ENCODE measurements around the gene ASPSCR1. TPM values are rescaled to one million over a fixed set of nuclear protein-coding genes. Genes with fewer than 3 reads are reported as not detected.
"Not testable (repeated sequence)": the region's sequence is repeated elsewhere in the genome, so short reads cannot be mapped to it uniquely, and the experiment has no call there.

Gene ASPSCR1
- total RNA-seq, 2 donors from 2014 or later: 19.7 to 62.3 TPM

DNA sequence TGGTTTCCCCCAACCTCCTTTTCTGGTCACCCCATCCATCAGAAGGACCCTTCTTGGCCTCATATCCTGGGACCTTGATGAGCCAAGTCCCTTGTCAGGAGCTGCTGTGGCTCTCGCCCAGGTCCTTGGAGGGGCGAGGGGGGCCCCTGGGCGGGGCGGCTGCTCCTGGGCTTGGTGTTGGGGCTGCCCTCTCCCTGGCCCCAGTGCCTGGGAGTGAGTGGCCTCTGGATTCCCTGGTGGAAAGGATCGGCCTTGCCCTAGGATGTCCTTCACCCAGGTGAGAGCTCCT, 10.2 kb upstream of the ASPSCR1 start:
- Mint-ChIP-seq H3K27ac (no peak overlapping the region), H3K36me3 (no peaks in the 10 kb centered on the region), H3K9me3 (no peaks in the 10 kb centered on the region)
- ATAC-seq (no peak), DNase-seq (ENCODE audit: low spot score in 2 of 2) (no peak)

DNA sequence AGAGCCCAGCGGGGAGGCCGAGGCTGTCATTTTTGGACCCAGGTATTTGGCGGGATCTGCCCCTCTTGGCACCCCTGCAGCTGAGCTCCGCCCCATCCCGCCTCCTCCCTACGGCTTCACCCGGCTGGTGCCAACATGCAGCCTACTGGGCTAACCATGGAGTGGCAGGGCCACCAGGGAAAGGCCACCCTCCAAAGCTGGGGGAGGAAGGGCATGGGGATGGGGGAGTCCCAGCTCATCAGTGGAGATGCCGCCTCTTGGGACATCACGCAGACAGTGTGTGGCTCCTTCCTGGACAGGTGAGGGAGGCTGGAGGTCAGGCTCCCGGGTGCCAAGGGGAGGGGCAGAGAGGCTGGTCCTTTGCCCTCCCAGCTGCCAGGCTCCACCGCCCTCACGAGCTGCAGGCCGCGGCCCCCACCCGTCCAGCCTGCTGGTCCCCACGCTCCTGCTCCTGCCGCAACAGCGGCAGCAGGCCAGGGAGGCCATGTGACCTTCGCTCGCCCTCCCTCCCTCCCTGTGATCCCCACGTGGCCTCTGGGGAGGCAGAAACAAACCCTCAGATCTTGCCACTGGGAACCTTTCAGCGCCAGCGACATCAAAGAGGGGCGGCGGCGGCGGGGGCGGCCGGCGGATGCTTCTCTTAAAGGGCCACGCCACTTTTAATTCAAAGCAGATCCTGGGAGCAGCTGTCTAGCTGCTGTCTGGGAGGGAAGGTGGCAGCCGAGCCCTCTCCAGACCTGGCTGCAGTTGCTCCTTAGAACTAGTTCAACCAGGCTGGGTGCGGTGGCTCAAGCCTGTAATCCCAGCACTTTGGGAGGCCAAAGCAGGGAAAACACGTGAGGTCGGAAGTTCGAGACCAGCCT, 9.7 kb upstream of the ASPSCR1 start:
- ATAC-seq (peak; percentile 98 to 99), DNase-seq (ENCODE audit: low spot score in 2 of 2) (peak; percentile 86 to 88)
- no peaks in the 10 kb centered on the region for H3K36me3 Mint-ChIP-seq
- no peaks in the 10 kb centered on the region for H3K9me3 Mint-ChIP-seq
- peak overlapping the region; percentile 60 to 81 for H3K27ac Mint-ChIP-seq

DNA sequence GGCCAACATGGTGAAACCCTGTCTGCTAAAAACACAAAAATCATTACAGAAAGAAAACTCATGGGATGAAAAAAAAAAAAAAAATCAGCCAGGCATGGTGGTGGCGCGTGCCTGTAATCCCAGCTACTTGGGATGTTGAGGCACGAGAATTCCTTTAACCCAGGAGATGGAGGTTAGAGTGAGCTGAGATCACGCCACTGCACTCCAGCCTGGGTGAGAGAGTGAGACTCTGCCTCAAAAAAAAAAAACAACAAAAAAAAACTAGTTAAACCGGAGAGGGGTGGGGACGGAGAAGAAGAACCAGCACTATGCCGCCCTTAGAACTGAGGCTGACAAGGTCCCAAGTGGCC, 9.1 kb upstream of the ASPSCR1 start:
- ATAC-seq (no peak), DNase-seq (ENCODE audit: low spot score in 2 of 2) (no peak)
- peak overlapping the region; percentile 60 to 81 for H3K27ac Mint-ChIP-seq
- no peaks in the 10 kb centered on the region for H3K36me3 Mint-ChIP-seq
- H3K9me3 Mint-ChIP-seq: no peaks in the 10 kb centered on the region

DNA sequence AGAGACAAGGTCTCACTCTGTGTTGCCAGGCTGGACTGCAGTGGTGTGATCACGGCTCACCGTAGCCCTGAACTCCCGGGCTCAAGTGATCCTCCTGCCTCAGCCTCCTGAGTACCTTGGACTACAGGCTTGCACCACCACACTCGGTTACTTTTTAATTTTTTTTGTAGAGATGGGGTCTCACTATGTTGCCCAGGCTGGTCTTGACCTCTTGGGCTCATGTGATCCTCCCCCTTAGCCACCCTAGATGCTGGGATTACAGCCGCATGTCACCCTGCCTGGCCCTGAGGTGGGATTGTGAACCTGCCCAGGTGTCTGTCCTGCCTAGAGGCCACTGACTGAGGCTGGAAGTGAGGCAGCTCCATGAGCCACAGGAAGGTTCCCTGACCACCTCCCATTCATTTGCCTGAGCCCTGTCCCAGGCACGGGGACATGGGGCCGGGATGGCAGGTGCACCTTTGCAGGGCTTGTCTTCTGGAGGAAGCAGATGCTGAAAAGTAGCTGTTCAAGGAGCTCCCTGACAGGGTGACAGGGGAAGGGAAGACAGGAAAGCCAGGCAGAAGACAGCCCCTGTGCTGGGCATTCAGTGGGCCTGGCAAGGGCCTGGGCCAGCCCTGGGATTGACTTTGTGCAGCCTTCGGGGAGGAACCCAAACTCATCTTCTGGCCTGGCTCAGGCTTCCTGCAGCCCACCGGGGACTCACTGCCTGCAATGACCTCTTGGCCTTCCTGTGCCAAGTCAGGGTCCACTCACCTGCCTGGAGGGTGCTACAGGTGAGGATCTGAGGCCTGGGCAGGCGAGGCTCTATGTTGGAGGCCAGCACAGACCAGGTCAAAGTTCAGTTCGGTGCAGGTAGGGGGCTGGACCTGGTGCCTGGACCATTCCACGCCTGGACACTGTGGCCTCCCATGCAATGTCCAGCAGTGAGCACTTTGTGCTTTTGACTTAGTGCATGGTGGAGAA, 8.3 kb upstream of the ASPSCR1 start:
- no peak for ATAC-seq
- Mint-ChIP-seq H3K27ac (no peak overlapping the region), H3K36me3 (no peaks in the 10 kb centered on the region), H3K9me3 (peaks cover 0 to 1% of the 10 kb centered on the region in 2 donors)
- DNase-seq (ENCODE audit: low spot score in 2 of 2): no peak

DNA sequence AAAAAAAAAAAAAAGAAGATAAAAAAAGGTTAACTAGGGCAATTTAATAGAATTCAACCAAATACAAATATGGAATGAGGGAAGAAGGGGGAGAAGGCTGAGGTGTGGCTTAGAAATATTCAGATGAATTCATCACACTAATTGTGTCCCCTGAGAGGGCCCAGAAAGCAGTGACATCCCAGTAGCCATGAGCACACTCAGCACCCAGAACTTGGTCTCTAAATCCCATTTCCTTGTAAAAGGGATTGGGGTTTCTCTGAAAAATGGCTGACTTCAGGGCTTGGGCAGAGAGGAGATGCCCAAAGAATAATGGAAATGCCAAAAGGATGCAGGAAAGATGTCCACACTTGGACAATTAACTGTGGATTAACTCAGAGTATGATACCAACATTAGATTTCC, 4.0 kb upstream of the ASPSCR1 start:
- no peak for DNase-seq (ENCODE audit: low spot score in 2 of 2)
- Mint-ChIP-seq H3K9me3 (peaks cover 0 to 9% of the 10 kb centered on the region in 2 donors), H3K36me3 (peaks cover 7% of the 10 kb centered on the region in 2 donors), H3K27ac (no peak overlapping the region)
- no peak for ATAC-seq

DNA sequence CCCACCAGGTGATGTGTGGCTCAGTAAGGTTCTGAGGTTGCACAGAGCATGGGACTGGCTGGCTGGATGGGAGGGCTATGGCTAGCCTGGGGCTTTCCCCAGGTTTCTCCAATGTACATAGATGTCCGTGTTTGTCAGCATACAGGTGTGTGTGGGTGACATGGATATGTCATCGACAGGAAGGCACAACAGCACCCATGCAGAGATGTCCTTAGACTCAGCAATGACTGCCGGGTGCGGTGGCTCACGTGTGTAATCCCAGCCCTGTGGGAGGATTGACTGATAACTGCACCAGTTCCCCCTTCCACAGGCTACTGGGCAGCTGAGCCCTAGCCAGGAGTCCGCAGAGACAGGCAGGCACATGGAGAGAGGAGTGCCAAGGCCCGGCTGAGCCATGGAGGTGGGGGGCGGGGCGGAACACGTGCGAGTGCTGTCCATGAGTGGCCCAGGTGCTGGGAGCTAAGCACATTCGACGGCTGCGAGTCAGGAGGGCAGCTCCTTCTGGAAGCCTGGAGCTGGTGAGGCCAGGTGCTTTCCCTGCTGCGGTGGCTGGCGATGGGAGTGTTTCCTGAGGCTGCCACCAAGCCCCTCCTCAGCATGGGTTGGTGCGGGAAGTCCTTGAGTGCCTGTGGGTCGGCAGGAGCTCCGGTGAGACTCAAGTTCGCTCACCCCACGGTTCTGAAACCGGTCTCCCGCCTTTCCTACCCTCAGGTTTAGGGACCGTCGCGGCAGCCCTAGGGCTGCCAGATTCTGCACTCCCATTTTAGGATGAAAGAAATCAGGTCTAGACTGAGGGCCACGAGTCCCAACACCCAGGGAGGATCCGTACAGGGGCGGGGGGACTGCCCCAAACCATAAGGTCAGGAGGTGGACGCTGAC, 858 bp upstream of the ASPSCR1 start:
- Mint-ChIP-seq H3K9me3 (peaks cover 0 to 9% of the 10 kb centered on the region in 2 donors), H3K36me3 (peaks cover 7 to 17% of the 10 kb centered on the region in 2 donors), H3K27ac (peak overlapping the region; percentile 98)
- DNase-seq (ENCODE audit: low spot score in 2 of 2) (peak in 1 of 2 donors; percentile 74), ATAC-seq (peak; percentile 21 to 50)

DNA sequence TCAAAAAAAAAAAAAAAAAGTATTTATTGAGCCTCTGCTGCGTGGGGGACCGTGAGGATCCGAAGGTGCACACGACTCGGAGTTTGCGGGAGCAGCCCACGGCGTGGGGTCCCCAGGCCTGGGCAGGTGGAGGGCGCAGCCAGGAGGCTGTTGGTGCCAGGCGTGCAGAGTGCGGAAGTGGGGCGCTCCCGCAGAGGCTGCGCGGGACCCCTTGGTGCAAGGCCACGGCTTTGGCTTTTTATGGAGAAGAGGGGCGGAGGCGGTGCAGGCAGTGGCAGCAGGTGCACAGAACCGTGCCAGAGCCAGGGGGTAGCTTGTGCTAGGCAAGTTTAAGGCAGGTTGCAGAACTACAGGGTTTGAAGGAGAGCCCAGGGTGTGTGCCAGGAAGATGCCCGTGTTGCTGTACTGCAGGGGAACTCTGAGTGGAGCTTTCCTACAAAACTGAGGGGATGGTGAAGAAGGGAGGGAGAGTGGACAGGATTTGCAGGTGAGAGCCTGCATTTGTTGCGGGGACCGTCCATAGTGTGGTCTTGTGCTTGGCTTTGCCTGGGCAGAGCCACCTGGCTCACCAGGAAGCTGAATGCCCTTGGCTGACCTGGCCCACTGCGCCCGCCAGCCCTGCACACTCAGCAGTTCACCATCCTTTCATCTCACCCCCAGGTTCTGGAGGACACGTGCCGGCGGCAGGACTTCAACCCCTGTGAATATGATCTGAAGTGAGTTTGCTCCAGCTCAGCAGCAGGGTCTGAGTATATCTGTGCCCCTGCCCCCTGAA, 1.3 kb downstream of the ASPSCR1 start:
- H3K27ac Mint-ChIP-seq: peak overlapping the region; percentile 65 to 98
- ATAC-seq (no peak), DNase-seq (ENCODE audit: low spot score in 2 of 2) (no peak)
- peaks cover 0 to 9% of the 10 kb centered on the region in 2 donors for H3K9me3 Mint-ChIP-seq
- peaks cover 7 to 17% of the 10 kb centered on the region in 2 donors for H3K36me3 Mint-ChIP-seq

DNA sequence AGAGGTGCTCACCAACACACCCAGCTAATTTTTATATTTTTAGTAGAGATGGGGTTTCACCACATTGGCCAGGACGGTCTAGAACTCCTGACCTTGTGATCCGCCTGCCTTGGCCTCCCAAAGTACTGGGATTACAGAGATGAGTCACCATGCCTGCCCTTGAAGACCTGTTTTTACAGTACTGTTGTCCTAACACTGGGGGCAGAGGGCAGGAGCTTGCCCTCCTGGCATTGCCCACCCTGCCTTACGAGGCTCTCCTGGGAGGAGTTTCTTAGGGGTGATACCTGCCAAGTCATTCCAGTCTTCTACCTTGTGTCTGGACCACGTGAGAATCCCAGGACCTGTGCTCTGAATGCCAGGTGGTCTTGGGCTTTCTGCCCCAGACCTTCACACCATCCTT, 2.7 kb downstream of the ASPSCR1 start:
- no peak overlapping the region for H3K27ac Mint-ChIP-seq
- DNase-seq (ENCODE audit: low spot score in 2 of 2): no peak
- H3K36me3 Mint-ChIP-seq: peaks cover 11 to 17% of the 10 kb centered on the region in 2 donors
- no peak for ATAC-seq
- peaks cover 0 to under 1% of the 10 kb centered on the region in 2 donors for H3K9me3 Mint-ChIP-seq

DNA sequence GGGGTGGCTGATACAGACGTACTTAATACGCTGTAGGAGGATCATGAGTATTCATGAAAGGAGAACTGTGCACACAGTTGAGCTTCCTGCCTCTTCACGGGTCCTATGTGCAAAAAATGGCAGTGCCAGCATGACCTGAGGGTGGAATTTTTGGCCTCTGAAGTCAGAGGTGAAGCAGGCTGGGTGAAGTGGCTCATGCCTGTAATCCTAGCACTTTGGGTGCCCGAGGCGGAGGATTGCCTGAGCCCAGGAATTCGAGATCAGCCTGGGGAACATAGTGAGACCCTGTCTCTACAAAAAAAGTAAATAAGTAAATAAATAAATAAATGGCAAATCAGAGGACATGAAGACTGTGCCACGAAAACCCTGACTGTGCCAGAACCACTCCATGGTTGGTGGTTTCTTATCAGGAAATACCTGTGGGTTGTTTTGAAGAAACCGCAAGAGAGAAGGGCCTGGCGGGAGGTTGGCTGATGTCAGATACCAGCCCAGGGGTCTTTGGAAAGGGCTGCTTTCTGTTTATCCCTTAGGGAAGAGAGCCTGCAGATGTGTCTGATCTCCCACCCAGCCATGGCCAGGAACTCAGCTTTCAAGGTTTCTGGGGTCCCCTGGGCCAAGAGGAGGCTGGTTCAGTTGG, 3.4 kb downstream of the ASPSCR1 start:
- DNase-seq (ENCODE audit: low spot score in 2 of 2) (no peak), ATAC-seq (no peak)
- H3K36me3 Mint-ChIP-seq: peaks cover 13 to 17% of the 10 kb centered on the region in 2 donors
- H3K27ac Mint-ChIP-seq: no peak overlapping the region
- H3K9me3 Mint-ChIP-seq: no peaks in the 10 kb centered on the region

DNA sequence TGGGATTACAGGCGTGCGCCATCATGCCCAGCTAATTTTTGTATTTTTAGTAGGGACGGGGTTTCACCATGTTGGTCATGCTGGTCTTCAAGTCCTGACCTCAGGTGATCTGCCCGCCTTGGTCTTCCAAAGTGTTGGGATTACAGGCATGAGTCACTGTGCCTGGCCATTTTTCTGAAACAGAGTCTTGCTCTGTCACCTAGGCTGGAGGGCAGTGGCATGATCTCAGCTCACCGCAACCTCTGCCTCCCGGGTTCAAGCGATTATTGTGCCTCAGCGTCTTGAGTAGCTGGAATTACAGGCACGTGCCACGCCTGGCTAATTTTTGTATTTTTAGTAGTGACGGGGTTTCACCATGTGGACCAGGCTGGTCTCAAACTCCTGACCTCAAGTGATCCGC, 4.1 kb downstream of the ASPSCR1 start:
- H3K36me3 Mint-ChIP-seq: peaks cover 7 to 15% of the 10 kb centered on the region in 2 donors
- not testable (repeated sequence) for H3K27ac Mint-ChIP-seq; ATAC-seq; DNase-seq (ENCODE audit: low spot score in 2 of 2); H3K9me3 Mint-ChIP-seq

DNA sequence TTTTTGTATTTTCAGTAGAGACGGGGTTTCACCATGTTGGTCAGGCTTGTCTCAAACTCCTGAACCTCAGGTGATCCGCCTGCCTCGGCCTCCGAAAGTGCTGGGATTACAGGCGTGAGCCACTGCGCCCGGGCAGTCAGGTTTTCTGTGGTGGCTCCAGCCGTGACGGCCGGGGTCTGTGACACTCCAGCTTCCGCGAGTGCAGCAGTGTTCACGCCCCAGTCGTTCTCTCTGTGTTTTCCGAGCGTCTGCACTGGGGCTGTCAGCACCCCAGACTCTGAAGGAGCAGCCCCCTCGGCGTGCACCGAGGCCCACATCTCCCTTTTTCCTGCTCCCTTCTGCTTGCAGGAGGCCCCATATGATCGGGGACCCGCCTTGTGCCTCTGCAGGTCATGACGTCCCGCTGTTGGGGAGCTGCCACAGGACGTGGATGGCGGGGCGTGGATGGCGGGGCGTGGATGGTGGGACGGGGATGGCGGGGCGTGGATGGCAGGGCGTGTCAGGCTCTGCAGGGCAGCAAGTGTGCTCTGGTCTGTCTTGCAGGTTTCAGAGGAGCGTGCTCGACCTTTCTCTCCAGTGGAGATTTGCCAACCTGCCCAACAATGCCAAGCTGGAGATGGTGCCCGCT, 5.7 kb downstream of the ASPSCR1 start:
- DNase-seq (ENCODE audit: low spot score in 2 of 2): no peak
- Mint-ChIP-seq H3K27ac (no peak overlapping the region), H3K9me3 (no peaks in the 10 kb centered on the region), H3K36me3 (peaks cover 7 to 10% of the 10 kb centered on the region in 2 donors)
- no peak for ATAC-seq

DNA sequence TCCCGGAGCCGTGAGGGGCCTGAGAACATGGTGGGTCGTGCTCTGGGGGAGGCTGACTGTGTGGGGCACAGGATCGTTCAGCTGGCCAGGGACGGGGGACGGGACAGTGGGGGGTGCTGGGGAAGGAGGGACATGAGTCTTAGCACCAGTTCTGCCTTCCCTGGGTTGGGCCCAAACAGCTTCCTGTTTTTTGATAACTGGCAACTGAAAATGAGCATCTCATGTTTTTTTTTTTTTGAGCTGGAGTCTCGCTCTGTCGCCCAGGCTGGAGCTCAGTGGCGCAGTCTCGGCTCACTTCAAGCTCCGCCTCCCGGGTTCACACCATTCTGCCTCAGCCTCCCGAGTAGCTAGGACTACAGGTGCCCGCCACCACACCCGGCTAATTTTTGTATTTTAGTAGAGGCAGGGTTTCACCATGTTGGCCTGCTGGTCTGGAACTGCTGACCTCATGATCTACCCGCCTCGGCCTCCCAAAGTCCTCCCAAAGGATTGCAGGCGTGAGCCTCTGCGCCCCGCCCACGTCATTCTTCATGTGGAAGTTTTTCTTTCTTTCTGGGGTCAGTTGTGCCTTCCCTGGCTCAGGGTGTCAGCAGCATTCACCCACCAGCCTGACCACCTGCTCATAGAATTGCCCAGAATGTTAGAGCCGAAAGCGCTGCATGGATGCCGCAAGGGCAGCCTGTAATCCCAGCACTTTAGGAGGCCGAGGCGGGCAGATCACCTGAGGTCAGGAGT, 6.4 kb downstream of the ASPSCR1 start:
- no peak overlapping the region for H3K27ac Mint-ChIP-seq
- ATAC-seq: no peak

DNA sequence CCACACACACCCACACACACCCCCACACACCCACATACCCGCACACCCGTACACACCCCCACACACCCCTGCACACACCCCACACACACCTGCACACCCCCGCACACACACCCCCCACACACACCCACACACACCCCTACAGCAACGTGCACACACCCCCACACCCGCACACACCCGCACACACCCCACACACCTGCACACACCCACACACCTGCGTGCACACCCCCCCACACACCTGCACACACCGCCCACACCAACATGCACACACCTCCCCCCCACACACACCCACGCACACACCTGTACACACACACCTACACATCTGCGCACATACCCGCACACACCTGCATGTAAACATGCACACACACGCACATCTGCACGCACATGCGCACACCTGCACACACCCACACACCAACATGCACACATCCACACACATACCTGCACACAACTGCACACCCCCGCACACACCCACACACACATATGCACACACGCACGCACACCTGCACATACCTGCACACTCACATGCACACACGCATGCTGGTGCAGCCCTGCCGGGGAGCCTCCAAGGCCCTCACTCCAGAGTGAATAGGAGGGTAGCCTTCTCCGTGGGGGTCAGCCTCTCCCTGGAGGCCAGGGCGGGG, 7.5 kb downstream of the ASPSCR1 start:
- H3K9me3 Mint-ChIP-seq: no peaks in the 10 kb centered on the region
- H3K27ac Mint-ChIP-seq: no peak overlapping the region
- no peak for ATAC-seq
- H3K36me3 Mint-ChIP-seq: peaks cover 0 to 7% of the 10 kb centered on the region in 2 donors
- no peak for DNase-seq (ENCODE audit: low spot score in 2 of 2)

More for the DNA sequence above, 6.4 kb downstream of the ASPSCR1 start:
- peaks cover 7 to 8% of the 10 kb centered on the region in 2 donors for H3K36me3 Mint-ChIP-seq
- no peak for DNase-seq (ENCODE audit: low spot score in 2 of 2)
- H3K9me3 Mint-ChIP-seq: no peaks in the 10 kb centered on the region

DNA sequence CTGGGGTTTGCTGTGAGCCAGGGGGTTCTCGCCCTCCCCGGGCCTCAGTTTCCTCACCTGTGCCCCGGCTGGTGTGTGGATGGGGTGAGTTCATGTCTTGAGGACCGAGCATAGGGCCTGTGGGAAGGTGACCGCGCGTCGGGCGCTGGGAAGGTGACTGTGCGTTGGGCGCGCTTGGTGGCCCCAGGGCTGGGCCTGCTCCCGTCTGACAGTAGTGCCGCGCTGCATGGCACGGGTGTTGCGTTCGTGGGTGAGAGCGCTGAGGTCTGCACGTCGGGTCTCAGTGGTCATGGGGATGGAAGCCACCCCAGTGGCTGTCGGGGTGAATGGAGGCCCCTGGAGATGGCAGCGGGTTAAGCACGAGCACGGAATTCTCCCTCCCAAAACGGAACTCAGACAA, 9.2 kb downstream of the ASPSCR1 start:
- Mint-ChIP-seq H3K36me3 (peaks cover 0 to 7% of the 10 kb centered on the region in 2 donors), H3K9me3 (no peaks in the 10 kb centered on the region), H3K27ac (no peak overlapping the region)
- ATAC-seq (no peak), DNase-seq (ENCODE audit: low spot score in 2 of 2) (no peak)

Data from activated naive CD4-positive, alpha-beta T cell treated with anti-CD3 and anti-CD28 coated beads, Interleukin-2, amount 50 U/mL, for 72 hours (primary cell).